NCI-H1105 treated with DMSO at 0.1 percent for 48 hours (cell line): ENCODE data around the gene SOX2.
"Not testable (repeated sequence)": the region's sequence is repeated elsewhere in the genome, so short reads cannot be mapped to it uniquely, and the experiment has no call there.

Experiments
- DNase-seq: peaks from one replicate; lab custom pipeline; 2025; lab: John Stamatoyannopoulos, UW

The SOX2 gene

DNA sequence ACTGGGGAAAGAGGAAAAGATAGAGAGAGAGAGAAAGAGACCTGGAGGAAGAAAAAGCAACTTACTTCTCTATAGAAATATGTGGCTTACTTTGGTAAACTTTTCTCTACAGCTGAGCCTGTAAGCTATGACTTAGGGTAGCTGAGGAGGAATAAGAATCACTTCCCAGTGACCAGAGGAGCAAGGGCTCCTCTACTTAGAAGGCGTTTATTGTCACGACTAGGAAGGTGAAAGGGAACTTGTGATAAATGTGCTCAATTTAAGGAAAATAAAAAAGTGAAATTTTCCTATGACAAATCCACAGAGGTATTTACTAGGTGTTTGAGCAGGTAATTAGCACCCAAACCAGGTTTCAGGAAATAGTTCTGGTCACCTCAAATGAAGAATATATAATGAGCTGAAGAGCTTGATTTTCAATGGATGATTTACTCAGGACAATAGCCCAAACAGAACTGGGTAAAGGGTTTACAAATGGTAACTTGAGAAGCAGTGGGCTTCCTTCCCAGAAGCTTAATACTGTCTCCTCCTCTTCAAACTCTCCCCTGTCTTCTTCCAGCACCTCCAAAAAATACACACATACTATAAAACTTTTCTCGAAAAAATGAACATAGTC is 46.1 kb downstream of the SOX2 start:
- DNase-seq, result peak; percentile 23

DNA sequence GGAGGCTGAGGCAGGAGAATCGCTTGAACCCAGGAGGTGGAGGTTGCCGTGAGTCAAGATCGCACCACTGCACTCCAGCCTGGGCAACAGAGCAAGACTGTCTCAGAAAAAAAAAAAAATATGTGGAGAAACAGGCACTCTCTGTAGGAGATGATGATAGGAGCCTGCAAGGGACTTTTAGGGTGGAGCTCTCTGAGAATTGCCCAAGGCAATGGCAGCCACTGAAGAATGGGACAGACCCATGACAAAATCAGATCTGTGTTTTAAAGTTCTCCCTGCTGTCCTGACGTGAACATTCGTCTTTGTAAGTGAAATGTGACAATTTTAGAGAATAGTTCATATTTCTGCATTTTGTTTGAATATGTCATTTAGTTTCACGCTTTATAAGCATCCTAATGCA is 50.2 kb downstream of the SOX2 start:
- no peak for DNase-seq

GRCh38 chr3:181764033-181764432 is 52.3 kb downstream of the SOX2 start:
- DNase-seq, result not testable (repeated sequence)
